HEK293 (cell line): ENCODE data around the gene STEAP1B.
"Not testable (repeated sequence)": the region's sequence is repeated elsewhere in the genome, so short reads cannot be mapped to it uniquely, and the experiment has no call there.

Experiments
- CTCF ChIA-PET: fragments of 350-600 bp; formaldehyde crosslinking; extraction: SDS; loops from one replicate; lab custom pipeline; 2021; ENCODE audit warnings: antibody characterized with exemption; lab: Yijun Ruan, JAX
- POLR2A ChIA-PET: fragments of 300-600 bp; formaldehyde crosslinking; extraction: SDS; loops from one replicate; lab custom pipeline; 2020; ENCODE audit warnings: antibody characterized with exemption, inconsistent platforms; lab: Yijun Ruan, JAX
- H3K27ac ChIP-seq: fragments of 200-500 bp; sonication (Bioruptor generic); 2 replicates; pipeline ENCODE4 v1.5.1; 2014; ENCODE audit warnings: low read depth, low read length, control low read depth, inconsistent platforms; ENCODE audit errors: extremely low read depth
- H3K36me3 ChIP-seq, 2 experiments: fragments of 200-500 bp in 1 of 2; sonication (Bioruptor generic) in 1 of 2; 1 replicate in 1 of 2; 2 replicates in 1 of 2; pipeline ENCODE4 v1.5.1; 2014 to 2017; ENCODE audit warnings: inconsistent platforms in 2 of 2, low read length in 2 of 2; ENCODE audit not compliant: control insufficient read depth in 2 of 2, insufficient read depth in 1 of 2
- H3K4me1 ChIP-seq: fragments of 200-500 bp; sonication (Bioruptor generic); 2 replicates; pipeline ENCODE4 v1.5.1; 2014; ENCODE audit warnings: mild to moderate bottlenecking, low read length, inconsistent platforms; ENCODE audit not compliant: control insufficient read depth, insufficient read depth
- H3K4me3 ChIP-seq: 2 replicates; pipeline ENCODE4 v1.5.1; 2011; ENCODE audit warnings: low read depth, mild to moderate bottlenecking, control low read depth, low read length, moderate library complexity
- H3K9me3 ChIP-seq: fragments of 200-500 bp; sonication (Bioruptor generic); 2 replicates; pipeline ENCODE4 v1.5.1; 2014; ENCODE audit warnings: low read depth, low read length, inconsistent platforms; ENCODE audit not compliant: control insufficient read depth, insufficient read depth
- MZF1 ChIP-seq: fragments of 450-650 bp; formaldehyde crosslinking; IDR thresholded peaks from 2 replicates; pipeline ENCODE4 v1.5.1; 2017; ENCODE audit warnings: missing biosample characterization, missing genetic modification characterization, borderline replicate concordance
- OSR2 ChIP-seq: fragments of 450-650 bp; formaldehyde crosslinking; IDR thresholded peaks from 2 replicates; pipeline ENCODE4 v1.5.1; 2016; ENCODE audit warnings: missing biosample characterization, missing genetic modification characterization
- ZBTB1 ChIP-seq: fragments of 450-650 bp; formaldehyde crosslinking; IDR thresholded peaks from 2 replicates; pipeline ENCODE4 v1.5.1; 2016; ENCODE audit warnings: missing biosample characterization, missing genetic modification characterization
- ZBTB21 ChIP-seq: fragments of 450-650 bp; formaldehyde crosslinking; IDR thresholded peaks from 2 replicates; pipeline ENCODE4 v1.5.1; 2017; ENCODE audit warnings: missing biosample characterization, missing genetic modification characterization
- ZEB2 ChIP-seq: fragments of 450-650 bp; formaldehyde crosslinking; IDR thresholded peaks from 2 replicates; pipeline ENCODE4 v1.5.1; 2016; ENCODE audit warnings: missing biosample characterization, missing genetic modification characterization
- ZNF311 ChIP-seq: fragments of 450-650 bp; formaldehyde crosslinking; IDR thresholded peaks from 2 replicates; pipeline ENCODE4 v1.5.1; 2017; ENCODE audit warnings: missing biosample characterization, missing genetic modification characterization, borderline replicate concordance
- ZNF350 ChIP-seq: fragments of 450-650 bp; formaldehyde crosslinking; IDR thresholded peaks from 2 replicates; pipeline ENCODE4 v1.5.0; 2017; ENCODE audit warnings: missing biosample characterization, mild to moderate bottlenecking, missing genetic modification characterization
- ZNF394 ChIP-seq: fragments of 450-650 bp; formaldehyde crosslinking; IDR thresholded peaks from 2 replicates; pipeline ENCODE4 v1.5.1; 2016; ENCODE audit warnings: missing biosample characterization, missing genetic modification characterization, mild to moderate bottlenecking, moderate library complexity, borderline replicate concordance
- ZNF521 ChIP-seq: fragments of 450-650 bp; formaldehyde crosslinking; IDR thresholded peaks from 2 replicates; pipeline ENCODE4 v1.5.1; 2017; ENCODE audit warnings: missing biosample characterization, mild to moderate bottlenecking, missing genetic modification characterization
- ZNF560 ChIP-seq: fragments of 450-650 bp; formaldehyde crosslinking; IDR thresholded peaks from 2 replicates; pipeline ENCODE4 v1.5.1; 2017; ENCODE audit warnings: missing biosample characterization, missing genetic modification characterization, borderline replicate concordance
- ZNF600 ChIP-seq: fragments of 450-650 bp; formaldehyde crosslinking; IDR thresholded peaks from 2 replicates; pipeline ENCODE4 v1.5.1; 2016; ENCODE audit warnings: missing biosample characterization, missing genetic modification characterization
- ZNF660 ChIP-seq: fragments of 450-650 bp; IDR thresholded peaks from 2 replicates; pipeline ENCODE4 v1.5.1; 2018; ENCODE audit warnings: missing biosample characterization, mild to moderate bottlenecking, missing genetic modification characterization
- ZNF670 ChIP-seq: fragments of 450-650 bp; formaldehyde crosslinking; IDR thresholded peaks from 2 replicates; pipeline ENCODE4 v1.5.1; 2016; ENCODE audit warnings: missing biosample characterization, missing genetic modification characterization, low read depth
- TF ChIP-seq, protein P1 (sequence below): fragments of 450-650 bp; formaldehyde crosslinking; IDR thresholded peaks from 2 replicates; pipeline ENCODE4 v1.5.1; 2016; ENCODE audit warnings: missing biosample characterization, missing genetic modification characterization
- TF ChIP-seq, protein P2 (sequence below): fragments of 450-650 bp; formaldehyde crosslinking; IDR thresholded peaks from 2 replicates; pipeline ENCODE4 v1.5.1; 2017; ENCODE audit warnings: missing biosample characterization, missing genetic modification characterization
- TF ChIP-seq, protein P3 (sequence below): fragments of 450-650 bp; IDR thresholded peaks from 2 replicates; pipeline ENCODE4 v1.5.1; 2018; ENCODE audit warnings: missing biosample characterization, missing genetic modification characterization

The STEAP1B gene

DNA sequence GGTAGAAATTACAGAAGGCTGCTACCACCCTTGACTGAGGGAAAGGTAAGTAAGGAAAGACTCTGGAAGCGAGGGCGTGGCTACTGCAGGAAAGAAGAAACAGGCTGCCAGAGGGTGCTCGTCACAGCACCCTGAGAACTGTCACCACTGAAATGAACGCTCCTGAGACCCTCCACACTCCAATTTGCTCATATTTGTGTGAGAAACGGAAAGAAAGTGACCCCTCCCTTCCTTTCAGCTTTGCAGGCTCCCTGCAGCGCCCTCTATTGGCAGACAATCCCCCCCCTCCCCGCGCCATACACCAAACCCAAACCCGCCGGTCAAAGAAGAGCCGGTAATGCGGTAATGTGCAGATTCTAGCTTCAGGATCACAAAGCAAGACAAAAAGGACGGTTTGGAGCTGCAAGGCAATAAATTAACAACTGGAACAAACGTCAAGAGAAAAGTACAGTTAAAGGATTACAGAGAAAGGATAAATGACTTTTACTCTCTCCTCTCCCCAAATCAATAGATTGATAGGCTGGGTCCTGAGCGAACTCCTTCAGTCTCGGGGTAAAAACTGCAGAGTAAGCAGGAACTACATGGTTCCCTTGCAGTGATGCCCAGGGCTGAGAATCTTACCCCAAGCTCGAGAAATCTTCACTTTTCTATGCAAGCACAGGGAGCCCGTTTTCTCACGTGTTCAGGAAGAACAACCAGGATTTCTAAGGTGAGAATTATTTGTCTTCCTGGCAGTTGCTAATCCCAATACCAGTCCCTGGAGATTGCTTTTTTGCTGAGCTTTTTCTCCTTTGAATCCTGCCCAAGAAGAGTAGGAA, 47.6 kb downstream of the STEAP1B start (continued):
- TF ChIP-seq, protein P1, sequence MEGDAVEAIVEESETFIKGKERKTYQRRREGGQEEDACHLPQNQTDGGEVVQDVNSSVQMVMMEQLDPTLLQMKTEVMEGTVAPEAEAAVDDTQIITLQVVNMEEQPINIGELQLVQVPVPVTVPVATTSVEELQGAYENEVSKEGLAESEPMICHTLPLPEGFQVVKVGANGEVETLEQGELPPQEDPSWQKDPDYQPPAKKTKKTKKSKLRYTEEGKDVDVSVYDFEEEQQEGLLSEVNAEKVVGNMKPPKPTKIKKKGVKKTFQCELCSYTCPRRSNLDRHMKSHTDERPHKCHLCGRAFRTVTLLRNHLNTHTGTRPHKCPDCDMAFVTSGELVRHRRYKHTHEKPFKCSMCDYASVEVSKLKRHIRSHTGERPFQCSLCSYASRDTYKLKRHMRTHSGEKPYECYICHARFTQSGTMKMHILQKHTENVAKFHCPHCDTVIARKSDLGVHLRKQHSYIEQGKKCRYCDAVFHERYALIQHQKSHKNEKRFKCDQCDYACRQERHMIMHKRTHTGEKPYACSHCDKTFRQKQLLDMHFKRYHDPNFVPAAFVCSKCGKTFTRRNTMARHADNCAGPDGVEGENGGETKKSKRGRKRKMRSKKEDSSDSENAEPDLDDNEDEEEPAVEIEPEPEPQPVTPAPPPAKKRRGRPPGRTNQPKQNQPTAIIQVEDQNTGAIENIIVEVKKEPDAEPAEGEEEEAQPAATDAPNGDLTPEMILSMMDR (tag by site-specific recombination): 0 out of 2 replicates have a peak, but pooled peaks have one; percentile 12
- no peak for TF ChIP-seq ZNF521 (tag by site-specific recombination)
- TF ChIP-seq ZNF660: peak; percentile 22; the same call in 1 of the 2 replicates
- TF ChIP-seq ZNF350: no peak
- no peak for TF ChIP-seq ZBTB21 (tag by site-specific recombination)
- TF ChIP-seq ZBTB1 (tag by site-specific recombination): no peak
- no peak for TF ChIP-seq OSR2
- TF ChIP-seq, all 188 proteins: peak for 5

DNA sequence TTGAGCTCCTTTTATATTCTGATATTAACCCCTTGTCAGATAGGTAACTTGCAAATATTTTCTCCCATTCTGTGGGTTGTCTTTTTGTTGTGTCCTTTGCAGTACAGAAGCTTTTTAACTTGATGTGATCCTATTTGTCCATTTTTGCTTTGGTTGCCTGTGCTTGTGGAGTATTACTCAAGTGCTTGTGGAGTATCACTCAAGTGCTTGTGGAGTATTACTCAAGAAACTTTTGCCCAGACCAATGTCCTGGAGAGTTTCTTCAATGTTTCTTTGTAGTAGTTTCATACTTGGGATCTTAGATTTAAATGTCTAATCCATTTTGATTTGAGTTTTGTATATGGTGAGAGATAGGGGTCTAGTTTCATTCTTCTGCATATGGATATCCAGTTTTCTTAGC, 50.0 kb downstream of the STEAP1B start:
- H3K4me1 ChIP-seq, H3K27ac ChIP-seq, H3K36me3 ChIP-seq, H3K4me3 ChIP-seq, CTCF ChIA-PET, H3K9me3 ChIP-seq, POLR2A ChIA-PET: not testable (repeated sequence)

DNA sequence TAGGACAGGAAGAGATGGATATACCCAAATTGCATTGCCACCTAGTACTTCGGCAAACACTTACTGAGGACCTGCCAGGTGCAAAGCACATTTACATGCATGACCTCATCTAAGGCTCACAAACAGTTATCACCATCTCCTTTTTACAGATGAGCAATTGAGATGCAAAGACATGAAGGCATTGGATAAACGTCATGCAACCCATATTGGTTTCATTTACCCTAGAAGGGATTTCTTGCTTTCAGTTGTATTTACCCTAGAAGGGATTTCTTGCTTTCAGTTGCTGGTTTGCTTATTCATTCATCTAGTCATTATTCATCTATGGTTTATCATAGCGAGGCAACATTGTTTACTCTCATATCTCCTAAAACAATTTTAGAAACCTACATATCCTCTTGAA, 52.2 kb downstream of the STEAP1B start:
- H3K4me3 ChIP-seq: no peak overlapping the region
- no peak overlapping the region for H3K27ac ChIP-seq
- no peaks in the 10 kb centered on the region for H3K36me3 ChIP-seq
- no peak for TF ChIP-seq ZNF600 (tag by site-specific recombination)
- TF ChIP-seq ZNF311: no peak
- no peak for TF ChIP-seq ZNF394 (tag by site-specific recombination)
- no peak for TF ChIP-seq ZEB2
- no peak for TF ChIP-seq MZF1
- TF ChIP-seq ZNF670: no peak
- no peak for TF ChIP-seq ZNF560
- TF ChIP-seq, protein P2, sequence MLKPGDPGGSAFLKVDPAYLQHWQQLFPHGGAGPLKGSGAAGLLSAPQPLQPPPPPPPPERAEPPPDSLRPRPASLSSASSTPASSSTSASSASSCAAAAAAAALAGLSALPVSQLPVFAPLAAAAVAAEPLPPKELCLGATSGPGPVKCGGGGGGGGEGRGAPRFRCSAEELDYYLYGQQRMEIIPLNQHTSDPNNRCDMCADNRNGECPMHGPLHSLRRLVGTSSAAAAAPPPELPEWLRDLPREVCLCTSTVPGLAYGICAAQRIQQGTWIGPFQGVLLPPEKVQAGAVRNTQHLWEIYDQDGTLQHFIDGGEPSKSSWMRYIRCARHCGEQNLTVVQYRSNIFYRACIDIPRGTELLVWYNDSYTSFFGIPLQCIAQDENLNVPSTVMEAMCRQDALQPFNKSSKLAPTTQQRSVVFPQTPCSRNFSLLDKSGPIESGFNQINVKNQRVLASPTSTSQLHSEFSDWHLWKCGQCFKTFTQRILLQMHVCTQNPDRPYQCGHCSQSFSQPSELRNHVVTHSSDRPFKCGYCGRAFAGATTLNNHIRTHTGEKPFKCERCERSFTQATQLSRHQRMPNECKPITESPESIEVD (tag by site-specific recombination): no peak
- TF ChIP-seq, protein P3, sequence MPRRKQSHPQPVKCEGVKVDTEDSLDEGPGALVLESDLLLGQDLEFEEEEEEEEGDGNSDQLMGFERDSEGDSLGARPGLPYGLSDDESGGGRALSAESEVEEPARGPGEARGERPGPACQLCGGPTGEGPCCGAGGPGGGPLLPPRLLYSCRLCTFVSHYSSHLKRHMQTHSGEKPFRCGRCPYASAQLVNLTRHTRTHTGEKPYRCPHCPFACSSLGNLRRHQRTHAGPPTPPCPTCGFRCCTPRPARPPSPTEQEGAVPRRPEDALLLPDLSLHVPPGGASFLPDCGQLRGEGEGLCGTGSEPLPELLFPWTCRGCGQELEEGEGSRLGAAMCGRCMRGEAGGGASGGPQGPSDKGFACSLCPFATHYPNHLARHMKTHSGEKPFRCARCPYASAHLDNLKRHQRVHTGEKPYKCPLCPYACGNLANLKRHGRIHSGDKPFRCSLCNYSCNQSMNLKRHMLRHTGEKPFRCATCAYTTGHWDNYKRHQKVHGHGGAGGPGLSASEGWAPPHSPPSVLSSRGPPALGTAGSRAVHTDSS (tag by site-specific recombination): no peak
- TF ChIP-seq ZNF521 (tag by site-specific recombination): no peak
- H3K9me3 ChIP-seq: no peaks in the 10 kb centered on the region
- CTCF ChIA-PET: no interaction called here
- POLR2A ChIA-PET: no interaction called here
- H3K4me1 ChIP-seq: peaks cover 8% of the 10 kb centered on the region; the same call in 1 of the 2 replicates
